Measurements from ENCODE around the gene TUSC2. TPM values are rescaled to one million over a fixed set of nuclear protein-coding genes. Genes with fewer than 3 reads are reported as not detected.
A peak's percentile ranks its signal among the peaks of the same experiment; 100 is the strongest.

TUSC2 gene
- total and polyA plus RNA-seq, 10 of the 15 experiments (the other 5 are each of a cell fraction or from before 2014, with no cell fraction given): 4.0 to 73.8 (median 34.3) TPM

GRCh38 chr3:50338965-50339364 lies 10.9 kb upstream of the TUSC2 start:
- DNase-seq (ENCODE audit: low read depth, low spot score): no peak

More at GRCh38 chr3:50338965-50339364, 10.9 kb upstream of the TUSC2 start:
- intact Hi-C loops (cut with micrococcal nuclease; ENCODE audit: unreplicated experiment) (loop anchor here (5.0 kb wide), 2 partner anchors 42 to 102 kb away; partner anchors contain the start of genes GNAI2, HYAL3 and NAA80), in situ Hi-C loops (cut with MboI) (loop anchor here (10.0 kb wide), 1 partner anchor 1056 kb away; the partner anchor contains the start of gene RBM15B)
- Histone ChIP-seq H3K79me2 (ENCODE audit: control insufficient read depth, insufficient read depth, low read length) (peaks cover 65% of the 10 kb centered on the region), H3K27me3 (replicated peaks in 1 of 2; ENCODE audit: control insufficient read depth in 2 of 2, insufficient read depth in 2 of 2, low read length in 1 of 2) (no peaks in the 10 kb centered on the region), H4K20me1 (ENCODE audit: control insufficient read depth, insufficient read depth) (no peaks in the 10 kb centered on the region; the same call in 1 of the 2 replicates), H3K4me2 (ENCODE audit: control insufficient read depth, insufficient read depth) (peak overlapping the region; percentile 75), H3K9ac (ENCODE audit: control insufficient read depth, insufficient read depth, low read length) (peak overlapping the region; percentile 86), H3K4me1 (ENCODE audit: control insufficient read depth, insufficient read depth, low read length) (peaks cover 8% of the 10 kb centered on the region; the same call in 1 of the 2 replicates), H3K4me3 (peak overlapping the region; percentile 96), H3K9me3 (replicated peaks; ENCODE audit: control insufficient read depth, insufficient read depth, low read length) (no peaks in the 10 kb centered on the region), H2AFZ (ENCODE audit: control insufficient read depth, low read depth, low read length) (peak overlapping the region; percentile 52), H3K27ac (ENCODE audit: control insufficient read depth, insufficient read depth) (peak overlapping the region; percentile 92), H3K36me3 (ENCODE audit: control insufficient read depth in 2 of 2, insufficient read depth in 2 of 2, low read length in 1 of 2) (peaks cover 1 to 4% of the 10 kb centered on the region in 2 experiments)
- no TSS peak for BruUV-seq (replicated peaks)
- 0 out of 2 replicates have a peak, but pooled peaks have one; percentile 21 for TF ChIP-seq SPI1 (IDR thresholded peaks at IDR 0.05; ENCODE audit: borderline replicate concordance, insufficient read depth, low read depth, low read length)
- TF ChIP-seq NRF1 (conservative IDR thresholded peaks at IDR 0.05; ENCODE audit: low read depth, low read length): no peak
- TF ChIP-seq SUZ12 (IDR thresholded peaks at IDR 0.05; ENCODE audit: unreplicated experiment): no peak
- TF ChIP-seq YY1 (IDR thresholded peaks at IDR 0.05; ENCODE audit: low read depth, low read length): peak; percentile 66
- TF ChIP-seq TCF12 (IDR thresholded peaks at IDR 0.05; ENCODE audit: low read depth, low read length): no peak
- TF ChIP-seq ZNF384 (IDR thresholded peaks at IDR 0.05; ENCODE audit: borderline replicate concordance, low read depth, low read length): peak; percentile 37; the same call in 1 of the 2 replicates
- ChIA-PET RAD21 (ENCODE audit: unreplicated experiment) (no interaction called here), CTCF (interaction anchor here (0.6 to 10.5 kb wide), 6 partner anchors 10 to 91 kb away, joined by 3 to 72 read pairs (median 4); partner anchors contain the start of genes CYB561D2, HYAL2, HYAL3 and NAA80), POLR2A (interaction anchor here (0.6 to 7.0 kb wide), 9 partner anchors 11 to 870 kb away, joined by 3 to 84 read pairs (median 4); partner anchors contain the start of genes CYB561D2, GNAI2, NPRL2 and TUSC2), SMC1A (ENCODE audit: uncharacterized antibody, unreplicated experiment) (interaction anchor here (0.7 to 1.6 kb wide), 3 partner anchors 11 to 468 kb away, joined by 3 to 8 read pairs (median 3); partner anchors contain the start of genes CYB561D2 and NPRL2)
- no peak for ATAC-seq
- 3% methylated on average over 5 of the region's 5 CpGs for WGBS (ENCODE audit: insufficient coverage, insufficient replicate concordance, low lambda C conversion rate, missing lambda C conversion rate)
- no peak for FAIRE-seq
